MM.1S (cell line): ENCODE results near the gene ZNF609.

Experiments
- DNase-seq: peaks from one replicate; pipeline ENCODE4 v3.0.0-alpha.2; 2015
- H2AFZ ChIP-seq: fragments of 300-600 bp; sonication (generic); 2 replicates; pipeline ENCODE4 v1.6.0; 2016; ENCODE audit warnings: antibody characterized with exemption, low read length
- H3F3A ChIP-seq: fragments of 300-600 bp; sonication (generic); 2 replicates; pipeline ENCODE4 v1.6.1; 2016; ENCODE audit warnings: mild to moderate bottlenecking, antibody characterized with exemption, low read length, moderate library complexity, mixed read lengths; ENCODE audit not compliant: insufficient read depth
- H3K27ac ChIP-seq: fragments of 300-600 bp; sonication (generic); 2 replicates; pipeline ENCODE4 v1.5.1; 2016; ENCODE audit warnings: mild to moderate bottlenecking, low read length
- H3K27me3 ChIP-seq: fragments of 300-600 bp; sonication (generic); replicated peaks from 2 replicates; pipeline ENCODE4 v1.6.0; 2016; ENCODE audit warnings: low read length; ENCODE audit not compliant: insufficient read depth
- H3K36me3 ChIP-seq: fragments of 300-600 bp; sonication (generic); replicated peaks from 2 replicates; pipeline ENCODE4 v1.6.1; 2016; ENCODE audit warnings: mild to moderate bottlenecking, low read length, mixed read lengths; ENCODE audit not compliant: insufficient read depth
- H3K4me1 ChIP-seq: fragments of 300-600 bp; sonication (generic); 2 replicates; pipeline ENCODE4 v1.6.1; 2016; ENCODE audit warnings: low read length, mixed read lengths
- H3K4me2 ChIP-seq: fragments of 300-600 bp; sonication (generic); 2 replicates; pipeline ENCODE4 v1.6.0; 2016; ENCODE audit warnings: low read depth, low read length
- H3K4me3 ChIP-seq: fragments of 300-600 bp; sonication (generic); 2 replicates; pipeline ENCODE4 v1.5.1; 2016; ENCODE audit warnings: low read length, mixed read lengths
- H3K79me2 ChIP-seq: fragments of 300-600 bp; sonication (generic); 2 replicates; pipeline ENCODE4 v1.6.1; 2016; ENCODE audit warnings: mixed run types, low read length, mixed read lengths
- H3K9ac ChIP-seq: fragments of 300-600 bp; sonication (generic); 2 replicates; pipeline ENCODE4 v1.6.1; 2016; ENCODE audit warnings: low read length, mixed read lengths
- H3K9me2 ChIP-seq: fragments of 300-600 bp; sonication (generic); replicated peaks from 2 replicates; pipeline ENCODE4 v1.6.1; 2016; ENCODE audit warnings: mild to moderate bottlenecking, low read length, mixed read lengths; ENCODE audit not compliant: insufficient read depth
- H3K9me3 ChIP-seq: fragments of 300-600 bp; sonication (generic); replicated peaks from 2 replicates; pipeline ENCODE4 v1.6.1; 2016; ENCODE audit warnings: mild to moderate bottlenecking, low read length, mixed read lengths; ENCODE audit not compliant: insufficient read depth
- H4K20me1 ChIP-seq: fragments of 300-600 bp; sonication (generic); 2 replicates; pipeline ENCODE4 v1.6.1; 2016; ENCODE audit warnings: mild to moderate bottlenecking, low read length, moderate library complexity, mixed read lengths; ENCODE audit not compliant: insufficient read depth
- CTCF ChIP-seq: fragments of 300-600 bp; sonication (generic); IDR thresholded peaks from 2 replicates; pipeline ENCODE4 v1.5.1; 2016; ENCODE audit warnings: antibody characterized with exemption, low read length, mixed read lengths
- EZH2 ChIP-seq: fragments of 300-600 bp; sonication (generic); optimal IDR thresholded peaks from 2 replicates; pipeline ENCODE3; 2017; ENCODE audit warnings: low read depth, mild to moderate bottlenecking, antibody characterized with exemption, low read length, mixed read lengths
- EZH2phosphoT487 ChIP-seq: fragments of 300-600 bp; sonication (generic); IDR thresholded peaks from 2 replicates; pipeline ENCODE4 v1.6.1; 2018; ENCODE audit warnings: antibody characterized with exemption, low read length

The ZNF609 gene

GRCh38 chr15:64678126-64678819 lies 217.9 kb downstream of the ZNF609 start:
- Histone ChIP-seq H3K9me3 (no peaks in the 10 kb centered on the region), H2AFZ (no peak overlapping the region), H3K79me2 (no peaks in the 10 kb centered on the region), H3F3A (no peaks in the 10 kb centered on the region), H3K27ac (no peak overlapping the region), H3K9ac (no peak overlapping the region), H3K4me3 (no peak overlapping the region), H3K9me2 (no peaks in the 10 kb centered on the region), H3K36me3 (0 out of 2 replicates have a peak, but pooled peaks cover 8% of the 10 kb centered on the region), H4K20me1 (no peaks in the 10 kb centered on the region), H3K27me3 (no peaks in the 10 kb centered on the region), H3K4me1 (no peaks in the 10 kb centered on the region), H3K4me2 (no peak overlapping the region)
- TF ChIP-seq CTCF = no peak
- no peak for TF ChIP-seq EZH2
- TF ChIP-seq EZH2phosphoT487 = no peak
- DNase-seq = no peak

GRCh38 chr15:64680097-64680496 lies 219.7 kb downstream of the ZNF609 start:
- Histone ChIP-seq H3K36me3 (0 out of 2 replicates have a peak, but pooled peaks cover 3% of the 10 kb centered on the region), H3K9me2 (no peaks in the 10 kb centered on the region), H3K4me2 (no peak overlapping the region), H2AFZ (no peak overlapping the region), H3F3A (no peaks in the 10 kb centered on the region), H3K27me3 (no peaks in the 10 kb centered on the region), H3K4me3 (no peak overlapping the region), H3K9ac (no peak overlapping the region), H3K79me2 (no peaks in the 10 kb centered on the region), H3K4me1 (no peaks in the 10 kb centered on the region), H3K9me3 (no peaks in the 10 kb centered on the region), H4K20me1 (no peaks in the 10 kb centered on the region), H3K27ac (no peak overlapping the region)
- TF ChIP-seq CTCF = no peak
- no peak for TF ChIP-seq EZH2
- no peak for TF ChIP-seq EZH2phosphoT487
- no peak for DNase-seq

DNA sequence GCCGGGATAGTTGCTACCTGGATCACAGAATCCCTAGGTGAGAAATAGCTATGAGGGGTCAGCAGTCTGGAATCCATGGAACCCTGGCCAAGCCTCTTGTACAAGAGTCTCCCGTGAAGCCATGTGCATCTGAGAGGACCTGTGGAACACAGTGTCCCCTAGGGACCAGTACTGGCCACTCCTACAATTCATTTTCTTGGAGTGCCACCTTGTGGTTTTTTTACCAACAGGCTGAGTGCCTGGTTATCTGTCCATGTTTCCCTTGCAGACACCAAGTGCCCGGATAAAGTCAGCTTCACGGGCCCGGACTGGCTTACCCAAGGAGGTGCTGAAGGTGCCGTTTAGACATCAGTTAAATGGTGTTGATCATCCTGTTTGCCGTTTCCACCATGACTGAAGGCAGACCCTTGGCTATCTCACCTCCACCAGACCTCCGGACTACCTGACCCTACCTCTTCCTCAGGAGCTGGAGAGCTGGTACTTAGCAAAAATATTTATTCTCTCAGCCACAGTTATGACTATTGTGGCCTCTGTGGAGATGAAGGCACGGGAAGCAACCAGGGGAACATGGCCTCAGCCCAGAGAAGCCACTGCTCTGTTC lies 221.1 kb downstream of the ZNF609 start:
- Histone ChIP-seq H3K9ac (no peak overlapping the region), H3K9me3 (no peaks in the 10 kb centered on the region), H3K27ac (no peak overlapping the region), H3K4me2 (no peak overlapping the region), H2AFZ (no peak overlapping the region), H3K4me3 (no peak overlapping the region), H3F3A (no peaks in the 10 kb centered on the region), H3K79me2 (no peaks in the 10 kb centered on the region), H3K36me3 (0 out of 2 replicates have a peak, but pooled peaks cover 3% of the 10 kb centered on the region), H3K27me3 (no peaks in the 10 kb centered on the region), H4K20me1 (no peaks in the 10 kb centered on the region), H3K4me1 (no peaks in the 10 kb centered on the region), H3K9me2 (no peaks in the 10 kb centered on the region)
- TF ChIP-seq CTCF (peak; percentile 46), EZH2 (no peak)
- peak; percentile 19 for DNase-seq
